ENCODE measurements around the gene KRT84.

DNA sequence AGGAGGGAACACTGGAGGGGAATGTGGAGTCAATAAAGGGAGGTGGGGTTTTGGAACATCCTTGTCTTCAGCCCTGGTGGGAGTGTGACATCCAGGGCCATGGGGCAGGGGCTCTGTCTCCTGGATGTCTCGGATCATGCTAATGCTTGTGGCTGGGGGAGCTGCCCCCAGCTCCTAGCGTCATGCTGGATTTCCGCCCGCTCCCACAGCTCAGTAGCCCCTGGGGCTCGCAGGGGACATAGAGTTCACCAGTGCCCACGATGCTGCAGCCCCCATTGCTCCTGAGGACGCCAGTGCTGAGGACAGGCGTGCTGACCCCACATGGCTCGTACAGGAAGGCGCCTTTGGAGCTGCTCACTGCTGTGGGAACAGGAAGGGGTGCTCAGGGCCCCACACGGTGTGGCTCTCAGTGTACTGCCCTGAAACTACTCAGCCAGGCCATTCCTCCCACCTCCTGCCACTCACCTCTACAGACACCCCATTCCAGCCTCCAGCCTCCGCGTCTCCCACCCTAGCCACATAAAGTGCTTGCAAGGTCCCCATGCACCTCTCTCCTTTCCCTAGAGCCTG, 9.5 kb upstream of the KRT84 start:
- TF ChIP-seq POLR2AphosphoS5 (IDR thresholded peaks at IDR 0.05; ENCODE audit: low read depth, low read length) (no peak), POLR2A (IDR thresholded peaks at IDR 0.05; ENCODE audit: low read depth, low read length) (no peak), TAF1 (IDR thresholded peaks at IDR 0.05; ENCODE audit: borderline replicate concordance, low read depth, low read length) (no peak)
